ENCODE results near the gene SCTR. TPM values are rescaled to one million over a fixed set of nuclear protein-coding genes. Genes with fewer than 3 reads are reported as not detected.

SCTR gene
- total and polyA plus RNA-seq, 2 of the 13 experiments (the other 11 are each of a cell fraction or from before 2014, with no cell fraction given), result not detected

- no peak for TF ChIP-seq KDM5B (CRISPR knock-in tag; IDR thresholded peaks at IDR 0.05; ENCODE audit: borderline replicate concordance)
- no peak for TF ChIP-seq ZNF251 (CRISPR knock-in tag; IDR thresholded peaks at IDR 0.05)
- TF ChIP-seq ARID2 (CRISPR knock-in tag; IDR thresholded peaks at IDR 0.05; ENCODE audit: borderline replicate concordance), result no peak
- no peak for TF ChIP-seq MYC (CRISPR knock-in tag; IDR thresholded peaks at IDR 0.05; ENCODE audit: borderline replicate concordance)
- TF ChIP-seq ZNF687 (CRISPR knock-in tag; IDR thresholded peaks at IDR 0.05), result peak; percentile 71
- no peak for TF ChIP-seq HCFC1 (IDR thresholded peaks at IDR 0.05; ENCODE audit: low read depth, low read length)
- TF ChIP-seq ZBTB7A (CRISPR knock-in tag; IDR thresholded peaks at IDR 0.05), result no peak
- no peak for TF ChIP-seq MED1 (CRISPR knock-in tag; IDR thresholded peaks at IDR 0.05)
- TF ChIP-seq ZNF33A (CRISPR knock-in tag; IDR thresholded peaks at IDR 0.05; ENCODE audit: borderline replicate concordance), result no peak
- TF ChIP-seq ZNF230 (CRISPR knock-in tag; IDR thresholded peaks at IDR 0.05), result no peak
- no peak for TF ChIP-seq HBP1 (CRISPR knock-in tag; IDR thresholded peaks at IDR 0.05; ENCODE audit: low read depth)
- no peak for TF ChIP-seq SP4 (CRISPR knock-in tag; IDR thresholded peaks at IDR 0.05)
- TF ChIP-seq SETDB1 (CRISPR knock-in tag; IDR thresholded peaks at IDR 0.05; ENCODE audit: borderline replicate concordance), result no peak
- TF ChIP-seq TGIF2 (CRISPR knock-in tag; IDR thresholded peaks at IDR 0.05), result no peak
- TF ChIP-seq ZBTB38 (CRISPR knock-in tag; IDR thresholded peaks at IDR 0.05), result peak; percentile 98
- no peak for TF ChIP-seq SRY (CRISPR knock-in tag; IDR thresholded peaks at IDR 0.05)
- no peak for TF ChIP-seq SMYD3 (CRISPR knock-in tag; IDR thresholded peaks at IDR 0.05)
- no peak for TF ChIP-seq GATA4 (IDR thresholded peaks at IDR 0.05; ENCODE audit: borderline replicate concordance, low read depth)
- no peak for TF ChIP-seq ZMYM4 (CRISPR knock-in tag; IDR thresholded peaks at IDR 0.05)
- TF ChIP-seq ZNF430 (CRISPR knock-in tag; IDR thresholded peaks at IDR 0.05), result 0 out of 2 replicates have a peak, but pooled peaks have one; percentile 41
Observed at GRCh38 chr2:119436993-119437772, 87.1 kb downstream of the SCTR start (continued).
